ENCODE measurements around the gene CEP290. TPM values are rescaled to one million over a fixed set of nuclear protein-coding genes. Genes with fewer than 3 reads are reported as not detected.

CEP290 gene
- total and polyA plus RNA-seq, 2 of the 13 experiments (the other 11 are each of a cell fraction or from before 2014, with no cell fraction given): 2.4 to 10.8 TPM

GRCh38 chr12:88163371-88163770 lies 21.5 kb upstream of the CEP290 start:
- FAIRE-seq (no peak), ATAC-seq (no peak), DNase-seq (ENCODE audit: low spot score) (no peak)
- Histone ChIP-seq H3K27me3 (ENCODE audit: control insufficient read depth in 1 of 2, insufficient read depth in 2 of 2, low read length in 2 of 2) (no peaks in the 10 kb centered on the region), H3K36me3 (replicated peaks in 1 of 2; ENCODE audit: control insufficient read depth in 1 of 2, insufficient read depth in 2 of 2, low read length in 2 of 2) (peaks cover 5 to 8% of the 10 kb centered on the region in 2 experiments; a peak in 3 of 5 replicates), H3K4me2 (ENCODE audit: low read depth, low read length) (no peak overlapping the region), H2AFZ (ENCODE audit: low read length) (no peak overlapping the region), H4K20me1 (ENCODE audit: insufficient read depth, low read length) (no peaks in the 10 kb centered on the region), H3K27ac (ENCODE audit: extremely low read length, insufficient read depth, low read length) (no peak overlapping the region), H3K9ac (ENCODE audit: insufficient read depth, low read depth, low read length) (no peak overlapping the region), H3K9me3 (ENCODE audit: low read length) (no peaks in the 10 kb centered on the region), H3K4me3 (replicated peaks in 1 of 3; ENCODE audit: insufficient read depth in 1 of 3, low read depth in 2 of 3, low read length in 3 of 3) (no peak overlapping the region), H3K4me1 (ENCODE audit: insufficient read depth, low read length) (no peaks in the 10 kb centered on the region), H3K79me2 (ENCODE audit: insufficient read depth, low read length) (no peaks in the 10 kb centered on the region)
- POLR2A ChIA-PET: no interaction called here
- 96% methylated on average over 2 of the region's 2 CpGs for WGBS (ENCODE audit: low lambda C conversion rate)
- BruUV-seq (replicated peaks): no TSS peak
- in situ Hi-C loops (cut with HindIII; ENCODE audit: extremely low pct_ligation_motif_present, low pct_unique_long_range_greater_than_20kb) (no loop called here), intact Hi-C loops (cut with micrococcal nuclease; ENCODE audit: unreplicated experiment) (no loop called here)
- CTCF ChIA-PET (ENCODE audit: low intra/inter-chr PET ratio, low total read pairs): no interaction called here
- no peak for TF ChIP-seq ZNF710 (CRISPR knock-in tag; IDR thresholded peaks at IDR 0.05; ENCODE audit: borderline replicate concordance)
- TF ChIP-seq SSRP1 (CRISPR knock-in tag; IDR thresholded peaks at IDR 0.05): no peak
- no peak for TF ChIP-seq ZNF570 (CRISPR knock-in tag; IDR thresholded peaks at IDR 0.05; ENCODE audit: borderline replicate concordance)
- no peak for TF ChIP-seq ZNF441 (CRISPR knock-in tag; IDR thresholded peaks at IDR 0.05; ENCODE audit: borderline replicate concordance)
- TF ChIP-seq ZNF83 (CRISPR knock-in tag; IDR thresholded peaks at IDR 0.05; ENCODE audit: borderline replicate concordance): no peak
- no peak for TF ChIP-seq ZNF598 (CRISPR knock-in tag; IDR thresholded peaks at IDR 0.05; ENCODE audit: borderline replicate concordance)
- no peak for TF ChIP-seq XRCC5 (optimal IDR thresholded peaks at IDR 0.05; ENCODE audit: low read length)
- TF ChIP-seq DBP (CRISPR knock-in tag; IDR thresholded peaks at IDR 0.05; ENCODE audit: not compliant biosample characterization): no peak
- TF ChIP-seq SNAPC2 (CRISPR knock-in tag; IDR thresholded peaks at IDR 0.05): no peak
- no peak for TF ChIP-seq BRD4 (CRISPR knock-in tag; IDR thresholded peaks at IDR 0.05)
- TF ChIP-seq ZNF296 (CRISPR knock-in tag; conservative IDR thresholded peaks at IDR 0.05): no peak
- TF ChIP-seq PRPF4 (IDR thresholded peaks at IDR 0.05; ENCODE audit: low read depth, low read length, poor library complexity, severe bottlenecking): no peak
- TF ChIP-seq MED1 (CRISPR knock-in tag; IDR thresholded peaks at IDR 0.05): no peak
- no peak for TF ChIP-seq HNRNPLL (IDR thresholded peaks at IDR 0.05; ENCODE audit: low read depth, low read length, poor library complexity, severe bottlenecking)
- no peak for TF ChIP-seq NFKBIZ (CRISPR knock-in tag; IDR thresholded peaks at IDR 0.05)
- TF ChIP-seq MED8 (CRISPR knock-in tag; IDR thresholded peaks at IDR 0.05; ENCODE audit: insufficient replicate concordance): no peak
- TF ChIP-seq AGO2 (optimal IDR thresholded peaks at IDR 0.05; ENCODE audit: low read depth, low read length): no peak
- TF ChIP-seq ZFP41 (CRISPR knock-in tag; IDR thresholded peaks at IDR 0.05; ENCODE audit: borderline replicate concordance): no peak
